ENCODE data around the gene ALOX15B.

- TF ChIP-seq ZNF197 (CRISPR knock-in tag; IDR thresholded peaks at IDR 0.05; ENCODE audit: low read depth), result no peak
- no peak for TF ChIP-seq NFYB (IDR thresholded peaks at IDR 0.05; ENCODE audit: extremely low read depth, insufficient read length)
- no peak for TF ChIP-seq SETDB1 (IDR thresholded peaks at IDR 0.05; ENCODE audit: low read length)
- no peak for TF ChIP-seq ZBTB11 (CRISPR knock-in tag; IDR thresholded peaks at IDR 0.05)
- TF ChIP-seq ZKSCAN1 (IDR thresholded peaks at IDR 0.05; ENCODE audit: low read depth, low read length), result no peak
- TF ChIP-seq ZBTB17 (CRISPR knock-in tag; IDR thresholded peaks at IDR 0.05), result no peak
- TF ChIP-seq CBX1 (IDR thresholded peaks at IDR 0.05; ENCODE audit: low read depth), result no peak
- TF ChIP-seq ZNF282 (CRISPR knock-in tag; IDR thresholded peaks at IDR 0.05), result no peak
- TF ChIP-seq MIER1 (IDR thresholded peaks at IDR 0.05; ENCODE audit: low read depth), result no peak
- no peak for TF ChIP-seq PHF21A (IDR thresholded peaks at IDR 0.05; ENCODE audit: borderline replicate concordance, low read depth)
- no peak for TF ChIP-seq U2AF2 (optimal IDR thresholded peaks at IDR 0.05; ENCODE audit: low read depth, low read length)
- no peak for TF ChIP-seq FOS (IDR thresholded peaks at IDR 0.05; ENCODE audit: extremely low read depth, insufficient read length)
Measured at GRCh38 chr17:8068736-8069586, 30.1 kb downstream of the ALOX15B start.
